ENCODE measurements around the gene INPP5E.

Gene INPP5E

GRCh38 chr9:136473354-136473721, 33.7 kb upstream of the INPP5E start:
- TF ChIP-seq CTCF (conservative IDR thresholded peaks at IDR 0.05; ENCODE audit: low read length) (no peak), EZH2phosphoT487 (IDR thresholded peaks at IDR 0.05; ENCODE audit: borderline replicate concordance) (no peak)
- peaks cover 78% of the 10 kb centered on the region; the same call in 1 of the 2 replicates for H3K36me3 ChIP-seq (ENCODE audit: insufficient read depth, low read length)
- no peaks in the 10 kb centered on the region for H3K27me3 ChIP-seq (ENCODE audit: insufficient read depth, low read length, poor library complexity, severe bottlenecking)
- no peak overlapping the region for H2AFZ ChIP-seq (ENCODE audit: low read length)
- H4K20me1 ChIP-seq (ENCODE audit: insufficient read depth, low read length, poor library complexity, severe bottlenecking), result peaks cover 13% of the 10 kb centered on the region
- no peak overlapping the region for H3K9ac ChIP-seq (ENCODE audit: low read depth, low read length, poor library complexity, severe bottlenecking)
- no peaks in the 10 kb centered on the region for H3K9me2 ChIP-seq (replicated peaks; ENCODE audit: low read depth, low read length)
- H3K4me1 ChIP-seq (ENCODE audit: insufficient read depth, low read length, poor library complexity, severe bottlenecking), result no peaks in the 10 kb centered on the region
- no peaks in the 10 kb centered on the region for H3F3A ChIP-seq (ENCODE audit: low read depth)
- no peak overlapping the region for H3K4me2 ChIP-seq (ENCODE audit: low read depth, low read length, poor library complexity, severe bottlenecking)
- H3K79me2 ChIP-seq (ENCODE audit: insufficient read depth, low read length), result peaks cover 23% of the 10 kb centered on the region
- no peaks in the 10 kb centered on the region for H3K9me3 ChIP-seq (ENCODE audit: insufficient read depth, low read depth, low read length)
- no peak overlapping the region for H3K4me3 ChIP-seq (ENCODE audit: low read length, poor library complexity, severe bottlenecking)

- no peaks in the 10 kb centered on the region for H3K9me2 ChIP-seq (replicated peaks; ENCODE audit: low read depth, low read length)
- H3K4me3 ChIP-seq (ENCODE audit: low read length, poor library complexity, severe bottlenecking), result no peak overlapping the region
- no peak overlapping the region for H2AFZ ChIP-seq (ENCODE audit: low read length)
- peaks cover 82% of the 10 kb centered on the region; the same call in 1 of the 2 replicates for H3K36me3 ChIP-seq (ENCODE audit: insufficient read depth, low read length)
- no peaks in the 10 kb centered on the region for H3F3A ChIP-seq (ENCODE audit: low read depth)
- no peak overlapping the region for H3K9ac ChIP-seq (ENCODE audit: low read depth, low read length, poor library complexity, severe bottlenecking)
- H3K4me1 ChIP-seq (ENCODE audit: insufficient read depth, low read length, poor library complexity, severe bottlenecking), result no peaks in the 10 kb centered on the region
- H3K9me3 ChIP-seq (ENCODE audit: insufficient read depth, low read depth, low read length), result no peaks in the 10 kb centered on the region
- no peak for TF ChIP-seq CTCF (conservative IDR thresholded peaks at IDR 0.05; ENCODE audit: low read length)
- no peak for TF ChIP-seq EZH2phosphoT487 (IDR thresholded peaks at IDR 0.05; ENCODE audit: borderline replicate concordance)
- H3K79me2 ChIP-seq (ENCODE audit: insufficient read depth, low read length), result peaks cover 18% of the 10 kb centered on the region
- H4K20me1 ChIP-seq (ENCODE audit: insufficient read depth, low read length, poor library complexity, severe bottlenecking), result peaks cover 8% of the 10 kb centered on the region
- no peak overlapping the region for H3K4me2 ChIP-seq (ENCODE audit: low read depth, low read length, poor library complexity, severe bottlenecking)
- no peaks in the 10 kb centered on the region for H3K27me3 ChIP-seq (ENCODE audit: insufficient read depth, low read length, poor library complexity, severe bottlenecking)
These were observed 33.2 kb upstream of the INPP5E start for GRCh38 chr9:136472640-136473353.

- Histone ChIP-seq H2AFZ (ENCODE audit: low read length) (no peak overlapping the region), H3K36me3 (ENCODE audit: insufficient read depth, low read length) (peaks cover 81% of the 10 kb centered on the region; the same call in 1 of the 2 replicates), H3K9ac (ENCODE audit: low read depth, low read length, poor library complexity, severe bottlenecking) (no peak overlapping the region), H4K20me1 (ENCODE audit: insufficient read depth, low read length, poor library complexity, severe bottlenecking) (peaks cover 3% of the 10 kb centered on the region), H3K27me3 (ENCODE audit: insufficient read depth, low read length, poor library complexity, severe bottlenecking) (no peaks in the 10 kb centered on the region), H3K4me1 (ENCODE audit: insufficient read depth, low read length, poor library complexity, severe bottlenecking) (no peaks in the 10 kb centered on the region), H3K79me2 (ENCODE audit: insufficient read depth, low read length) (peaks cover 12% of the 10 kb centered on the region), H3K9me2 (replicated peaks; ENCODE audit: low read depth, low read length) (no peaks in the 10 kb centered on the region), H3K9me3 (ENCODE audit: insufficient read depth, low read depth, low read length) (no peaks in the 10 kb centered on the region), H3K4me2 (ENCODE audit: low read depth, low read length, poor library complexity, severe bottlenecking) (no peak overlapping the region), H3F3A (ENCODE audit: low read depth) (no peaks in the 10 kb centered on the region), H3K4me3 (ENCODE audit: low read length, poor library complexity, severe bottlenecking) (no peak overlapping the region)
- TF ChIP-seq CTCF (conservative IDR thresholded peaks at IDR 0.05; ENCODE audit: low read length) (no peak), EZH2phosphoT487 (IDR thresholded peaks at IDR 0.05; ENCODE audit: borderline replicate concordance) (no peak)
These were observed 32.3 kb upstream of the INPP5E start for GRCh38 chr9:136471802-136472487.
